DMS 273 treated with DMSO at 0.1 percent for 48 hours (cell line): ENCODE measurements around the gene NHS.

ENCODE experiments used
- DNase-seq: peaks from one replicate; lab custom pipeline; 2025; lab: John Stamatoyannopoulos, UW

NHS gene

DNA sequence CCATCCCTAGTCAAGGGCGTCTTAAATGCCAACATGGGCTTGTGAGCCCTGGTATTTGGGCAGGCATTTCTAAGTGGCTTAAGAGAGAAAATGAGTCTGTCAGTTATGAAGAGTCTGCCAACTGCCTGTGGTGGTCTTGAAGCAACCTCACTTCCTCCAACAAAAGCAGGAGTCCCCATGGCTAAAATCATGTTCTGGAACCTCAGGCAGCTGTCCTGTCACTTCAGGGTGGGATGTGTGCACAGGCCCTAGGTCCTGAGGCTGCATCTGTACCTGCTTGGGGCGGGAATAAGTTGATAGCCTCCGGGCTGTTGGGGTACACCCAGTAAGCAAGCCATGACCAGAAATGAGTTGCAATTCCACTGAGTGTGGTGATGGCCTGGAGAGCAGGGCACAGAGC lies 247.3 kb downstream of the NHS start:
- DNase-seq = no peak

DNA sequence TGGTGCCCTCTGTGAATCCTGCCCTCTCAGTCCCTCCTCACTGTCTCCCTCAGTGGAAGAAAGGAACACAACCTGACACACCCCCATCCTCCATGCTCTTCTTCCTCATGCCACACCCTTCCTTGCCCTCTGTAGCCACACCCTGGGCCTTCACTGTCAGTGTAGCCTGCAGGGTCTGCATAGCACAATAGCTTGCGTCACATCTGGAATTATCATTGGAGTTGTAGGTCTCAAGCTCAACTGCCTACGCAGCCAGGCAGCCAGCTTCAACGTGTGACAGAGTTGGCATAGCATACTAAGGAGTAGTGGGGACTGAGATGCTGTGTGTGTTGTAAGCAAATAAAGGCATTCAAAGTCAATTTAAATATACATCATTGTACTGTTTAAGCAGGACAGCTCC lies 248.8 kb downstream of the NHS start:
- no peak for DNase-seq

DNA sequence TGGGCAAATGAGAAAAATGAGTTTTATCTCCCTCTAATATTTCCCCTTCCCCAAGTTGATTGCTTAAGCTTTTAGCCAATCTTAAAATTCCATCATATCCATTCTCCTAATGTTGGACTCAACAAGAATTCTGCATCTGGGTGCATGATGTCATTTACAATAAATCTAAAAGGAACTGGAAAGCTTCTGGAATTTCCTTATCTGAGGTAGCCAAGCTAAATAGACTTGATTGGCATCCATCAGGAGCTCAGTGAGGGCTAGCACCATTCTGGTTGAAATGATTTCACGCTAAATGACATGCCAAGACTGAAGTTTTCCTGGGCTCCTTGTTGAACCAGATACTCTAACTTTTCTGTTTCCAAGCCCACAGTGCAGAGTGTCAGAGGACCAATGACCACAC lies 252.0 kb downstream of the NHS start:
- no peak for DNase-seq

DNA sequence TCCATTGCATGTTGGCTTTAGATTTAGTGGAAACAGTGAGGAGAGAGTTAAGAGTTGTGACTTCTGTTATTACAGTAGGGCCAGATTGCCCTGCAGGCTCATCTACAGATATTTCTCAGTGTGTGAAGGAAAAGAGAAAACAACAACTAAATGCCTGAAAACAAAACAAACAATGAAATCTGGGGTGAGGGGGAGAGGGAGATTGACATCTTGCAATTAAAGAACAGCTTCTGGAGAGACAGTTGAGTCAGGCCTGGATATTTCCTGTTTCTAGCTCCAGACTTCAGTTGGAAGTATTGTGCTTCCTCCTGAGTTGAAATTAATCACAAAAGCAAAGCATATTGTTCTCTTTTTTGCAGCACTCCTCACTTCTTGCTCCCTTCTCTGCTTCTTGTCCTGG lies 254.0 kb downstream of the NHS start:
- DNase-seq = no peak

DNA sequence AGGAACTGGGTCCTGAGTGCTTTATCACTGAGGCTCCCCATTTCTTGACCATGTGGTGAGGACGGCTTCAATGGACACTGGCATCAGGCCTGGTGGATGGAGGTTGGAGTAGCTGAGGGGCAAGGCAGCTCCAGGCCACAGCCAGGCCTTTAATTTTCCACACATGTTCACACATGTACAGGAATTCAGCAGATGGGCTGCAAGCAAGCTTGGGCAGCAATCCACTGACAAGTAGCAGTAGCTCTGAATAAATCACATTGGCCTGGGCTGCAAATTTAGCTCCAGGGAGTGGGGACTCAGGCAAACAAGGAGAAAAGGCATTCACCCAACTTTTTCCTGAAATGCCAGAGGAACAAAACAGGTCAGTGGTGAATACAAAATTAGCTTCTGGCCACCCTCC lies 254.5 kb downstream of the NHS start:
- peak; percentile 24 for DNase-seq

DNA sequence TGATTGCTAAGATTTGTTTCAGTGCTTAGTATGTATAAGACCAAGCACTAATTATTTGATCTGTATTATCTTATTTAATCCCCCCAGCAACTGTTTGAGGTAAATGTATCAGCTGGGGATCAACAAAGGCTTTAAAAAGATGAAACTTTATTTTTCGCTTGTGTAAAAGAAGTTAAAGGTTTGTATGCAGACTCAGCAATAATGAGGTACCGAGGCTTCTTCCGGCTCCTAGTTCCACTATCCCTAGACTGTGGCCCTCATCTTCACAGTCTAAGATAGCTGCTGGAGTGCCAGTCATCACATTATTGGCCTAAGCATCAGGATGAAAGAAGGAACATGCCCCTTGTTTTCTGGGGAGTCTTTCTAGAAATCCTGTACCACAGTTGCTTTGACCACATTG lies 256.6 kb downstream of the NHS start:
- no peak for DNase-seq

DNA sequence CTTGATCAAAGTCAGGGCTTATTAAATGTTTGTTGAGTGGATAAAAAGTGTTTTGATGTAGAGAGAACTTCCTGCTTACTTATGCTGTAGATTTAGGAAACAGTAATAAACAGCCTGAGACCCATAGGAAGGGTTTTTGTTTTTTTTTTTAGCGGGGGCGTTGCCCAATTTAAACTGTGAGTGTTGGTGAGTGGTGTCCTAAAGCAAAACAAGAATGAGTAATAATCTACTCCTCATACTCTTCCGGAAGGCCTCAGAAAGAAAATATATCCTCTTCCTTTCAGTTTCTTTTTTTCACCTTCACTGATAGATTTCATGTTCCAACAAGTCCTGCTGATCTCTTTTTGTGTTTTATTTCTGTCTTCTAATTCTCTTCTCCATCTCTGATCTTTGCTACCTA lies 257.9 kb downstream of the NHS start:
- DNase-seq = no peak

DNA sequence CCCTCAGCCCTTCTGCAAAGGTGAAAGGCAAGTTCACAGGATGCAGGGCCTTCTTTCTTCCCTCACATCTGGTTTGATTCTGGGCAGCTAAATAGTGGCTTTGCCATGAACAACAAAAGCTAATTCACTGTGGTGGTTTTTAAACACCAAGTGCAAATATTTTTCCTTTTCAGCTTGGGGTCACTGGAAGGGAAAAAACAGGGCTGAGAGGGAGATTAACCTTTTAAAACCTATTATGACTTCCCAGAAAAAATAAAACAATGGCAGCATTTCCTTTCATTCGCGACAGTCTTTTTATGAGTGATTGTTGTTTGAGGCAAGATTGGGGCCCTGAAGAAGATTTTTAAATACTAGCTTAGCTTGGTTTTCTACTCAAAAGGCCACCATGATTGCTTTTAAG lies 258.5 kb downstream of the NHS start:
- no peak for DNase-seq

DNA sequence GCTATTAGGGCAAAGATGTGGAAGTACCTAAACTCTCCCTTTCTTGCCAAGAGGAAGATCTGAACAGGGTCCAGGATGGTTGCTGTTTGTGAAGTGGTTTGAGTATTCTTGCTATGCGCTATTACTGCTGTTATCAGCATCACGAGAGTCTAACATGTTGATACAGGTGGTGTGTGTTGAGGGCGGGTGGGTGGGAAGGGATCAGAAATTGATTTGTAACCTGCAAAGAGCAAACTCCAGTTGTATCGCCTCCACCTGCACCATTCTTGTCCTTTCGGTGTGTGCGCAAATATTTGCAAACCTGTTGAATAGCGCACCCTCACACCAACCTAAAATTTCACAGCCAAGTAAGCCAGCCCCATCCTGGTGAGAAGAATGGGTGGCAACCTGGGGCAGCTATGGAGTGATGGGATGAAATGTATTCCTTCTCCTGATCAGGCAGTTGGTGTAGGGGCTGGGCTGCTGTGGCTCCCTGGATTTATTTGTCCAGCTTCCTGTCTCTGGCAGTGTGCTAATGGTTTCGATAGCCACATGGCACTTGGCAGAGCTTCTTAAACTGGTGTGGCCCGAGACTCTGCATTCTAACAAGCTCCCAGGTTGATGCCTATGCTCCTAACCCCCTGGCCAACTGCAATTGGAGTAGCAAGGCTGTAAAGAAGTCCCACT lies 259.7 kb downstream of the NHS start:
- no peak for DNase-seq

DNA sequence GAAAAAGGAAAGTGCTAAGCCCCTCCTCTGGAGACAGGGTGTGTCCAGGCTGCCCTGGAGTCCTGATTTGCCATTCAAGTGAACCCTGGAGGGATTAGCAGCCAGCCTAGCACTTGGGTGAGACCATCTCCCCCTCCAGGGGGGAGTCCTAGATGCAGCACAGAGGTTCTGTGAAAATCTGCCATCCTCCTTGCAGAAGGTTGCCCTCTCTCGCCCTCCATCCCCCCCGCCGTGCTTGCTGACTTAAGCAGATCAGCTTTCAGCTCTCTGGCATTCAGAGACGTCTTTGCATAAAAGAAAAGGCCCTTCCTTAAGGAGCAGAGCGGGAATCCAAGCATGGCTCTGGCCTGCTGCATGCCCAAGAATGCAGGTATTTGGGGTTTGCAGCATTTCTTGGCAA lies 260.2 kb downstream of the NHS start:
- DNase-seq = peak; percentile 23

DNA sequence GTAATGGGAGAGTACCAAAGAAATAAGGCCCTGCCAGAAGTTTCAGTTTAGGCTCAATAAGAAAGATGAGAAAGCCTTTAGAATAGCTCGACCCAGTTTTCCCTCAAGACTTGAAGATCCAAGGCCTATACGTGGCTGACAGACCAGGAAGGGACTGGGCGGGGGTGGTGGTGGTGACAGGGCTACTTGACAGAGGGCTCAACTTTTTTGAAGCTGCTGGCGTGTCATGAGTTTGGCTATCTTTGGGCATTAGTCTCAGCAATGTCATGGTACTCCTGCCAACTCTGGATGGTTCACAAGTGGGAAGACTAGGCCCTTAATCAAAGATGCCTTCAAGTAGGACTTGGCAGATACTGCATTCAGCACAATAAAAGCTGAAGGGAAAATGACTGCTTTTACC lies 262.2 kb downstream of the NHS start:
- DNase-seq = no peak

DNA sequence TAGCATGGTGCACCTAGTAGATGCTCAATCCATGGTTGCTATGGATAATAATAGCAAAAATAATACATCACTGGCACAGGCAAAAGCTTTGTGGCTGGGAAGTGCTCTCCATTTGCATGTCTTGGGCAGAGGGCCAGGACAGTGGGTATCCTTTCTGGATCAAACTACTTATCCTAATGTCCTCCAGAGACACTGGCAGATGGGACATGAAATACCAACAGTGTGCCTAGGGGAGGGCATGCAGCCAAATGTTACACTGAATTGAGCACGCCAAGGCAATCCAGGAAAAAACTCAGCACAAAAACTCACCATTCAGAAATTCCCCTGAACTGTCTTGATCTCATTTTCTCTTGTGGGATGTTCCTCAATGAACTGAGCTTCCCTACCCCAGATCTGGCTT lies 263.7 kb downstream of the NHS start:
- peak; percentile 60 for DNase-seq

DNA sequence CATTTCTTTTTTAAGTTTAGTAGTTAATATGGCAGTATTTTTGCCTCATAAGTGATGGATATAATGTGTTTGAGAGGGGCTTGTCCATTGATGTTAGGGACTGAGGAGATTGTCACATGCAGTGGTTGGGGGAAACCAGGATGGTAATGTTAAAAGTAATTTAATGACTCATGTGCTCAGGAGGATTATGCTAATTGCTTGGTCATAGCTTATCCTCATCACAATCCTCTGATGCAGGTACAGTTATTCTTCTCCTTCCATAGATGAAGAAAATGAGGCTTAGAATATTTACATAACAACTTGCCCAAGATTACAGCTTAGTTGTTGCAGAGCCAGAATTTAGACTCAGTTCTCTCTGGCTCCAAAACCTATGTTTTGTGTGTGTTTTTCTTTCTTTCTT lies 267.9 kb downstream of the NHS start:
- no peak for DNase-seq

DNA sequence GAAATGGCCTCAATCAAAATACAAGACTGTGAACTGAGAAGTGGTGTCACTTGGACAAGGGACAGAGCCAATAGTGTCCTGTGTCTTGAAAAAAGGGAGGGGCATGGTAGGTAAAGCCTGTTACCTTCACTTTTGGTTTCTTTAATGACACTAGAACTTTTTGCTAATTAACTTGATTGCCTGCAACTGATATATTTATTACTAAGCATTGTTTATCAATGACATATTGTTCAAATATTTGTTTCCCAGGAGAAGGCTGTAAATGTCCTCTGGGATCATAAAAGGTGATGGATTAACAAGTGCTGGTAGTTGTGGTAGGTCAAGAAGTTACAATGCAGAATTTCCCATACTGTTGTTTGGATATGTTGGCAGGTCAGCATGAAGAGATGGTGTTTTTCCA lies 268.5 kb downstream of the NHS start:
- DNase-seq = no peak

DNA sequence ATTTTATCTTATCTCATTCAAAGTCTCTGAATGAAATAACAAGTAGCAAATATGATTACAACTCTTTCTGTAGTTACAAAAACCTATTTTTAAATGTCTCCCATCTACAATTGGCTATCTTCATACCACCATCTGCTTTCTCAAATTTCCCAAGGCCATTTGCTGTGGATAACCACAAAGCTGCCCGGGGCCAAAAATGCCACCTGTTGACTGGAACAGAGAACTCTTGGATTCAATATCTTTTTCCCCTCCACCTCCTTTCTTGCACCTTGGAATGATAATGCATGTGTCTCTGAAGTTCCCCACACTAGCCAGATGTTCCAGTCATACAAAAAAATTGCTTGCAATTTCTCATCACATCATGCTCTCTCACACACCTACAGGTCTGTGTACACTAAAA lies 269.0 kb downstream of the NHS start:
- DNase-seq = no peak

DNA sequence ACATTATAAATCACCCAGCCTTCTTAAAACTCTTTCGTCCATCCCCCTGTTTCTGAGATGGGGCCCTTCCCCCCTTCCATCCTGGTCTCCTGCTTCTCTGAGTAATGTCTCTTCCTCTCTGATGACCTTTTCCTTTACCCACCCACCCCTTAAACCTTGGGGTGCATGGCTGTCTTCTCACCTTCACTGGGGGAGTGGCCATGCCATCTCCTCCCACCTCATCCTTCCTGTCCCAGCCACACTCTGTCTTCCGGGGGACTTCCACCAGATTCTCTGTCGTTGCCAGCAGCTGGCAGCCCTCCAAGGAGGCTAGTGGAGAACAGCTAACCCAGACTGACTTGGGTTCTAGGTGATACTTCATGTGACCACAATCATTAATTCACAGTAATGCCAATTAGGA lies 279.1 kb downstream of the NHS start:
- DNase-seq = no peak

DNA sequence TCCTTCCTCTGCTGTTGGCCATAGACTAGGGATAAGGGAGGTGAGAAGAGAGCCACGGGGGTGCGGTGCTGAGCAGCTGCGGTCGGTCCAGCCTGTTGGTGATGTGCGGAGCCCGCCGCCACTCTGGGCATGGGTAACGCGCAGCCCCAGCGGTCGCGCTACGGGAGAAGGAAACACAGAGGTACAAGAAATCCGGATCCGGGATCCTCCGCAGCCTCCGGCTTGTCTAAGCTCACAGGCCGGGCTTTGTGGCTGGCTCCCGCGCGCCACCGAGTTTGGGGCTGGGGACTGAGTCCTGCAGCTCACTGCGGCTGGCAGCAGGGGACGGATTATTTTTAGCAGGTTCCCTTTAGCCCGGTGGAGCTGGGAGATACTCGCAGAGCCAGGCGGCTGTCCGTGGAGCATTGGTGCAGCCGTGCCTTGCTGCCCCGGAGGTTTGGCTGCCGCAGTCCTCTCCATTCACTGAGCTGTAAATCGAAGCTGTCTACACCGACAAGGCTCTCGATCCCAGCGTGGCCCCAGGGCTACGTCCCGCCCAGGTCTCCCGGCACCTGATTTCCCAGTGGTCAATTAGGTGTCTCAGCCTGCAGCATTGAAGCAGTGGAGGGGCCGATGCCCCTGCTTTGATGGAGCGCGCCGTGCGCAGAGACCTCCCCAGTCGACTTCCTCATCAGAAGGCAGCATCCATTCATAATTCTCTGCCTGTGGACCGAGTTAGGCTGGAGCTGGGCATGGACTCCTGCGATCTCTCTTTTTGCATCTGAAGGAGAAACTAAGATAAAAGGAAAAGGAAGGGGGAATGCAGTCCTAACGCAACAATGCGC lies 280.4 kb downstream of the NHS start:
- no peak for DNase-seq

DNA sequence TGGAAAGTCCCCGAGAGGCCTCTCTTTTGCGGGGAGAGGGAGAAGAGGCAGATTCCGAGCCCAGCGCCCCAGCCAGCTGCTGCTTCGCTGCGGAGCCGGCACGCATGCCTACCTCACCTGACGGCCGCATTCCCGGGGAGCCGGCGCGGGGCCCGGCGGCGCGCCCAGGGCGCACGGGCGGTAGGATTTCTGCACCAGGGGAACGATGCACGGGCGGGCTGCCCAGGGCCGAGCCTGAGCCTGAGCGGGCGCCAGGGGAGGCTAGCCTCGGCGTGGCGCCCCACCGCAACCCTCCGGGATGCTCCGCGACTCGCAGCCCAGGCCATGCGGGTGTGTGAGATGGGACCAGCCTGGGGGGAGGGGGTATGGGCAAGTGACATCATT lies 281.0 kb downstream of the NHS start:
- no peak for DNase-seq

DNA sequence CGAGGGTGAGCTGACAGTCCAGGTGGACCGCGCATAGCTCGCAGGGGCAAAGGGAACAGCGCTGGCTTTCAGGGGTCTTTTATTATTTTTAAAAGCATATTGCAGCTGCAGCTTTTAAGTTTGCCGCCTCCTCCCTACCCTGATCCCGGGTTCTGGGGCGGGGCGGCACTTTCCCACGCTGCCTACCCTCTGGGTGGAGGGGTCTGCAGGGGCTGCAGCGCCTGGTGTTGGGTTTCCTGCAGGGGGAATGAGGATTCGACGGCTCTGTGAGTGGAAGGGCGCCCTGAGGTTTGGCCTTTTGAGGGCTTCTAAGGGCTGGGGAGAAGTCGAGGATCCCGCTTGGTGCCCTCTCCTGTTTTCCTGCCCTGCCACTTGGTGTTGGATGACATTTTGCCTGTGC lies 281.6 kb downstream of the NHS start:
- DNase-seq = no peak

DNA sequence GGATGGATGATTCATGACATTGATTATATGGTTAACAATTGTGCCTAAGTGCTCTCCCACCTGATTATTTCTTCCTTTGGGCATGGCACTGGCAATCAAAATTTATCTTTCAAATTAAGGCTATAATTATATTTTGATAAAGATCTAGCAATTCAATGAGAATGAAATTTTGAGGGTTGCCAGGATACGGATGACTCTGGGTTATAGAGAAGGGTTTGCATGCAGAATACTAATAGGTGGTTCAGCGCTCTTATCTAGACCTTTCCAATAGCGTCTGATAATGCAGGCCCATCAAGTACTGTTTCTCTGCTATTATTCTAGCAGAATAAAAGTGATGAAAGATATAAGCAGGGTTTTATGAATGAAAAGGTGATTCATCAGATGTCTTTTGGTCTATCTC lies 287.4 kb downstream of the NHS start:
- DNase-seq = no peak

DNA sequence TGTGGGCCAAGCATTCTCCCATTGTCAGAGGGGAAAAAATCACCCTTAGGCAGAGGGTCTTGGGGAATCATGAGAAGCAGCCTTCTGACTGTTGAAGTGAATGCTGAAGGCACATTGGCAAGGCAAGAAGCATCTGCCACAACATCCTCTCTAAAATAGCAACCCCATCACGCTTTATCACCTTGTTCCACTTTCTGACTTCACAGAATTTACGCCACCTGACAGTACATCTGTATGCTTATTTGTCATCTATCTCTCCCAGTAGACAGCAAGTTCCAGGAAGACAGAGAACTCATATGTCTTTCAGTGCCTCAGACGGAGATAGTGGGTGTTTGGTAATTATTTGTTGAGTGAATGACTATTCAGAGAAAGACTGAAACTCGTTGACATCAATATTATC lies 293.9 kb downstream of the NHS start:
- no peak for DNase-seq

DNA sequence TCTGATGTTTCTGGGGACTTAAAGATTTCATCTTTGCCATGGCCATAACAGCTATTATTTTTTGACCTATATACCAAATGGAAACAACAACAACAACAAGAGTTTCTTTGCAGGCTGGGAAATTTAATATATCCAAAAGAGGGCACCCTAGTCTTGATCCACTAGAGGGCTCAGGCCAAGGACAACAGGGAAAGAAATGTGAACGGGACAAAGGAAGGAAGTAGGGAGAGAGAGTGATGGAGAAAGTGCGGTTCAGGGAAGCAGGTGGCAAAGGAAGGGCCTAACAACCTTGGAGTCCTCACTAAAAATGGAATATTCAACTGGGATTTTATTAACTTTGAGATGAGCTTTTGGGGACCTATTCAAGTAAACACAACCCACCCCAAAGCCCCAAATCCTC lies 294.5 kb downstream of the NHS start:
- no peak for DNase-seq

DNA sequence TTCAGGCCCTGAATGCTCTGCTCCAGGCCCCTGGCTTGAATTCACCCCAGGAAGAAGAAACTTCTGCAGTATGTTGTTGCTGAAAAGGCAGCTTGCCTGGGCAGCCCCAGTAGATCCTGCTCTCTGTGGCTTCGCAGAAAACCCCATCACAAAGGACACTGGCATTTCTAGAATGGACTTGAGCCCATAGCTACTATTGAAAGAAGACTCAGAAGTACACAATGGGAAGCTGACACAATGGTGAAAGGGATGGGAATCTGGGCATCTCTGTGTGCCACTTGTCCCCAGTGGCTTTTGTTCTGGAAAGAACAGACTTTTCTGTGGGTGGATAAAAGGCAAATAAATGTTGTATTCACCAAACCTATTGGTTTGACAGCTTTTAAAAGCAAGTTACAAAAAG lies 294.9 kb downstream of the NHS start:
- DNase-seq = no peak

DNA sequence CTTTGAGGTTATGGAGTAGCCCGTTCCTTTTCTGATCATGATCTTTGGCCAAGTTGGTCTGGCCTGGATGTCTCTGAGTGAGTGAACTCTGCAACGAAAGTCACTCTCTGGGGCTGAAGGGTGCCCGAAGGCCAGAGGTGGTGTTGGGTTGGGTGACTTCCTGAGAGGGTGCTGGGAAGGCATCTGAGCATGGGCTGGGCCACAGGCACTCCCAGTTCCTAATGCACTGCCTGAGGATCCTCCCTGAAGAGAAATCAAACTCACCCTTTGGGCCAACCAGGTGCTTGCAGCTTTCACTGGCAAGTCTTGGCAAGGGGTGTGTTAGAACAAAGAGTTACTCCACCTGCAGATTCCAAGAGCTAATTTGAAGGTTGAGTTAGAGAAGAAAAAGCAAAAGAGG lies 295.9 kb downstream of the NHS start:
- no peak for DNase-seq
